Stimulated activated CD4-positive, alpha-beta T cell treated with anti-CD3 and anti-CD28 coated beads, Interleukin-4, amount 100 ng/mL, for 48 hours (primary cell): ENCODE results near the gene HMGA1.
"Not testable (repeated sequence)": the region's sequence is repeated elsewhere in the genome, so short reads cannot be mapped to it uniquely, and the experiment has no call there.

ENCODE experiments used
- DNase-seq, 2 donors: peaks; one replicate each; pipeline ENCODE4 v3.0.0-alpha.2; 2020; ENCODE audit warnings: low read depth in 2 of 2

The HMGA1 gene

DNA sequence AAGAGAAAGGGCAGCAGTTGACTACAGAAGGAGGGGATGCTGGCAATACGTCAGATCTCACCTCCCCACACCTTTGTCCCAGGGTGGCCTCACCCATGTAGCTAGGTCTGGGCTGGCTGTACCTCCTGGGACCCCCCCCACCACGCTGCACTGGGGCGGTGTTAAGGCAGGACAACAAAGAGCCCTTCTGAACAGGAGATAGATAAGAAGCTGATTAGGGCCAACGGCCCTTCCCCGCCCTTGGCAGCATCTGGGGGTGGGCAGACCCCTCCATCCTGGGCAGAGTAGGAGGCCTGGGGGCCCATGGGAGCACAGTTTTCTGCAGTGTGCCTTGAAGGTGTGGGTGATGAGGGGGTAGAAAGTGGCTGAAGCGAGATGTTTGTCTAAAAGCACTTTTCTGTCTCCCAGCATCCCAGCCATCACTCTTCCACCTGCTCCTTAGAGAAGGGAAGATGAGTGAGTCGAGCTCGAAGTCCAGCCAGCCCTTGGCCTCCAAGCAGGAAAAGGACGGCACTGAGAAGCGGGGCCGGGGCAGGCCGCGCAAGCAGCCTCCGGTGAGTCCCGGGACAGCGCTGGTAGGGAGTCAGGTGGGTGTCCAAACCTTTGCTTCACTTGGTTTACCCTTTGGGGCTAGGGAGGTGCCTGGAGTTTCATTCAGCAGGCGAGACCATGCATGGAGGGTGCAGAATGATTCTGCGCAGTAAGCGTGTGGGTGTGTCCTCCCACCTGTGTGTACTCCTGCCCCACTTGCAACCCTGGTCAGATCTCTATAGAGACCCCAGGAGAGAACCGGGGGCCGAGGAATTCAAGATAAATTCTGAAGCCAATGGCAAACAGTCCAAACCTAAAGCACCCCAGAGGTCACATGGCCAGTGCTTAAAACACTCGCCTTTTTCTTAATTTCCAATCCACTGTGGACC lies 3.9 kb downstream of the HMGA1 start:
- DNase-seq: no peak

DNA sequence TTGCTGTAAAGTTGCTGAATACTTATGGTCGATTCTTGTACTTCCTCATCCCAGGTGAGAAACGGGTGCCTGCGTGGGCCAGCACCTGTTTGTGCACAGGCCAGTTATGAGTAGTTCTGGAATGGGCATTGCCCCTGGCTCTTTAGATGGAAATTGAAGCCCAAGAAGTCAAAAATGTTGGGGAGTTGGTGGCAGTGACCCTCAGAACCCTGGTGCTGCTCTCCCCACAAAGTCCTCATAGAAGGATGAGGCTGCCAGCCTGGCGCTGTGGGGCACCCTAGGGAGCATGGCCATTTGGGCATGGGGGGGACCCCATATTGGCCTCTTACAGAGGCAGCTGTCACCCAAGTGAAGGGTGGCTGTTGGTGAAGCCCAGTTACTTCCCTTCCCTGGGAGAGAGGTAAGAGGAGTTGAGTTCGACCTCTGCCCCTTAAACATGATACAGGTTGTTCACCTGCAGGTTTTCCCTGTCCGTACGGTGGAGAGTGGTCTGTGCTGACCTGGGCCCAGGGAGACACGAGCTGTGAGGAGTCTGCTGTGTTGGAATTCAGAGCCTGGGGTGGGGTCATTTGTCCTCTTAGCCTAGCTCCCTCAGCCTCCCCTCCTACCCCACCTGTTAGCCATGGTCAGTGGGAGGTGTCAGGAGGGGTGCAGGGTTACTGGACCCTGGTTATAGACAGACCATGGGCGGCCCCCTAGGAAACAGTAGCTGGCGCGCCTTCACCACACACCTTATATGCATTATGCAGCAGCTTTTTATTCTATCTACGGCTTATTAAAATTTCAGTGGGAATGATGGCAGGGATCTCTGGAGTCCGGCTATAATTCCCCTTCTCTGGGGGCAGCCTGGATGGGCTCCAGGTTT lies 4.9 kb downstream of the HMGA1 start:
- DNase-seq: no peak

DNA sequence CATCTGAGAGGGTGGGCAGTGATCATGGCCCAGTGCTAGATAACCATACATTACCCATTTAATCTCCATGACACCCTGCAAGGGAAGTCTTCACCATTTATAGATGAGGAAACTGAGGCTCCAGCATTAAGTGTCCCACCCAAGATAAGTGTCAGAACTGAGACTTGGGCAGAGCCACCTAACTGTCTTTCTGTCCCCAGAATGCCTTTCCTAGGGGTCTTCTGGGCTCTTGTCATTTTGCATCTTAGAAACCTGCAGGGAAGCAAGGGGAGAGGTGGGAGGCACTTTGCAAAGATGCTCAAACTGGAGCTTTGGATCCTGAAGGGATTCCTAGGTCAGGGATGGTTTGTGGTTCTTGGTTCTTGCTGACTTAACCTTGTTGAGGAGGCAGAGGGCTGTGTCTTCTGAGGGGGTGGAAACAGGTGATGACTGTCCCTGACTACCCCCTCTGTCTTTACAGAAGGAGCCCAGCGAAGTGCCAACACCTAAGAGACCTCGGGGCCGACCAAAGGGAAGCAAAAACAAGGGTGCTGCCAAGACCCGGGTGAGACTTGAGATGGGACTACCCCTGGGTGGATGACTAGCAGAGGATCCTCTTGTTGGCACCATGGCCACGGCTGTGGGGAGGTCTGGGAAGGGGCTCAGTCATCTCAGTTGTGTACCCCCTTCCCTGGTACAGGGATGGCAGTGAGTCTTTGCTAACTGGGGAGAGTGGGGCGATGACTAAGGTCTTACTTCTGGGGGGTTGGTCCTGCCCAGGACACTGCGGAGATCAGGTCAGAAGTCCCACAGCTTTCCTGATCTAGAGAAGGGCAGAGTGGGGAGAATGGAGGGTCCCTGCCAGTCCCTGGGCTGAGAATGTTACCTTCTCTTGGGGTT lies 5.8 kb downstream of the HMGA1 start:
- DNase-seq: no peak

DNA sequence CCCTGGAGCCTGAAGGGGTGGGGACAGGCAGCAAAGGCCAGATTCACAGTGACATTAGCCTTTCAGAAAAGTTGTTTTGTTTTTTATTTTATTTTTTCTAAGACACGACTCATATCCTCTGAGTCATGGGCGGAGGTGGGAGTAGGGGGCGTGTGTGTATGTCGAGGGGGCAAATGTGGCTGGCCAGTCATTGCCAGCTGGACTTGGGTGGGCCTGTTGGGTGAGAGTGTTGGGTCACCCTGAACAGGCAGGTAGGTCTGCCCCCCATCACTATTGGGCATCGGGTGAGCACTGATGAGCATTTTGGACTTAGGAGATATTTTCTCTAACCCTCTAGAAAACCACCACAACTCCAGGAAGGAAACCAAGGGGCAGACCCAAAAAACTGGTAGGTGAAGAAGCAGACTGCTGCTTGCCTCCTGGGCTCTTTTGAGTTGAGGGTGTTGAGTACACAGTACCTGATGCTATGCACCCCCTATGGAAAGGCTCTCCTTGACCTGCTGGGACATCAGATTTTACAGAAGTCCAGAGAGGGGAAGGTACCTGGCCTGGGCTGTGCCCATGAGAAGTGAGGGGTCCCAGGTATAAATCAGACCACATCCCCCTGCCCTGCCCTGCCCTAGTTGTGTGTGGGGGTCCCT lies 6.6 kb downstream of the HMGA1 start:
- DNase-seq: no peak

DNA sequence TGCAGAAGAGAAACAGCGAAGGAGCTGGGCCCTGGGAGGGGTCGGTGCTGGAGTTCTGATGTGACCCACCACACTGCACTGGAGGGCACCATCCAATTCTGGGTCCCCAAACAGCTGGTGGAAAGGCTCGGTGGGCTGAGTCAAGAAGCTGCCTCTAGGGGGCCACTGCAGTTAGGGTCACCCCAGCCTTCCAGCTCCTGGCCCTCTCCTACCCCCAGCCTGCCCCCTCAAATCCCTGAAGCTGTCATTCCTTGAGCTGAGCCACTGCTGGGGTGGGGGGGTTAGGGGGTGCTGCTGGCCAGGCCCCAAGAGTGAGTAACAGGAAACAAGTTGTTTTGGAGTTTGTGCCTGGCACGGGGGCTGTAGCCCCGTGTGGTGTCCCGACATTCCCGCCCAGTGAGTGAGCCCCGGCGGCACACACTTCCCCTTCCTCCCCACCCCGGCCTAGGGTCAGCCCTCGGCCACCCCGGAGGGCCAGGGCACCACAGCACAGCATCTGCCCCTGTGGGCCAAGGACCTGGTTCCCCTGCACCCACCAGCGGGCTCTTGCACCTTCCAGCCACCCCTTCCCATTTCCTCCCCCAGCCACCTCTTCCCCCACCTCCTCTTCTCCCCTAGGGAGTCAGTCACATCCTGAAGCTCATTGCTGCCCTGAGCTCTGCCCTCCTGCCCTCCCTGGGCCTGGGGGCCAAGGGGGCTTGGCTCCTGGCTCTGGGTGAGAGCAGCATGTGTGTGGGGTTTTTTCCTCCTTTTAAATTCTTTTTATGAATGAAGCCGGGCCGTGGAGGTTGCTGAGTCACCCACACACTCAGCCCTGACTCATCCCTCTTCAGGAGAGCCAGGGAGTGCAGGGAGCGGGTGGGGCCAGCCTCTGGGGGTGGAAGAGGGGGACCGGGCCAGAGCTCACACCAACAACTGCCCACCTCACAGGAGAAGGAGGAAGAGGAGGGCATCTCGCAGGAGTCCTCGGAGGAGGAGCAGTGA lies 7.5 kb downstream of the HMGA1 start:
- peak; percentile 50 to 61 for DNase-seq

DNA sequence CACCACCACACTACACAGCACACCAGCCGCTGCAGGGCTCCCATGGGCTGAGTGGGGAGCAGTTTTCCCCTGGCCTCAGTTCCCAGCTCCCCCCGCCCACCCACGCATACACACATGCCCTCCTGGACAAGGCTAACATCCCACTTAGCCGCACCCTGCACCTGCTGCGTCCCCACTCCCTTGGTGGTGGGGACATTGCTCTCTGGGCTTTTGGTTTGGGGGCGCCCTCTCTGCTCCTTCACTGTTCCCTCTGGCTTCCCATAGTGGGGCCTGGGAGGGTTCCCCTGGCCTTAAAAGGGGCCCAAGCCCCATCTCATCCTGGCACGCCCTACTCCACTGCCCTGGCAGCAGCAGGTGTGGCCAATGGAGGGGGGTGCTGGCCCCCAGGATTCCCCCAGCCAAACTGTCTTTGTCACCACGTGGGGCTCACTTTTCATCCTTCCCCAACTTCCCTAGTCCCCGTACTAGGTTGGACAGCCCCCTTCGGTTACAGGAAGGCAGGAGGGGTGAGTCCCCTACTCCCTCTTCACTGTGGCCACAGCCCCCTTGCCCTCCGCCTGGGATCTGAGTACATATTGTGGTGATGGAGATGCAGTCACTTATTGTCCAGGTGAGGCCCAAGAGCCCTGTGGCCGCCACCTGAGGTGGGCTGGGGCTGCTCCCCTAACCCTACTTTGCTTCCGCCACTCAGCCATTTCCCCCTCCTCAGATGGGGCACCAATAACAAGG lies 8.5 kb downstream of the HMGA1 start:
- DNase-seq: not testable (repeated sequence)

DNA sequence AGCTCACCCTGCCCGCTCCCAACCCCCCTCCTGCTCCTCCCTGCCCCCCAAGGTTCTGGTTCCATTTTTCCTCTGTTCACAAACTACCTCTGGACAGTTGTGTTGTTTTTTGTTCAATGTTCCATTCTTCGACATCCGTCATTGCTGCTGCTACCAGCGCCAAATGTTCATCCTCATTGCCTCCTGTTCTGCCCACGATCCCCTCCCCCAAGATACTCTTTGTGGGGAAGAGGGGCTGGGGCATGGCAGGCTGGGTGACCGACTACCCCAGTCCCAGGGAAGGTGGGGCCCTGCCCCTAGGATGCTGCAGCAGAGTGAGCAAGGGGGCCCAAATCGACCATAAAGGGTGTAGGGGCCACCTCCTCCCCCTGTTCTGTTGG lies 9.1 kb downstream of the HMGA1 start:
- DNase-seq: not testable (repeated sequence)

DNA sequence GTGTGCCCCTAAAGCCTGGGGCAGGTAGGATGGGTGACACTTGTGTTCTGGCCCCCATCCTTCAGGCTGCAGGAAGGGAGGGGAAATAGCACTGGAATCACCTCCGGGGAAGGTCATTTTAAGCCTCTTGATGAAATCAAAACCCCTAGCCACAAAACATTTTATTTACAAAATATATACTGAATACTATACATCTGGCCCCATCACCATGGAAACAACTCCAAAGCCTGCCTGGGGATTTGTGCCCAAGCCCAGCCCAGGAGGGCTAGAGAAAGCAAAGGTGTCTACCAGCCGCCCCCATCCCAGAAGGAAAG lies 9.5 kb downstream of the HMGA1 start:
- DNase-seq: no peak

DNA sequence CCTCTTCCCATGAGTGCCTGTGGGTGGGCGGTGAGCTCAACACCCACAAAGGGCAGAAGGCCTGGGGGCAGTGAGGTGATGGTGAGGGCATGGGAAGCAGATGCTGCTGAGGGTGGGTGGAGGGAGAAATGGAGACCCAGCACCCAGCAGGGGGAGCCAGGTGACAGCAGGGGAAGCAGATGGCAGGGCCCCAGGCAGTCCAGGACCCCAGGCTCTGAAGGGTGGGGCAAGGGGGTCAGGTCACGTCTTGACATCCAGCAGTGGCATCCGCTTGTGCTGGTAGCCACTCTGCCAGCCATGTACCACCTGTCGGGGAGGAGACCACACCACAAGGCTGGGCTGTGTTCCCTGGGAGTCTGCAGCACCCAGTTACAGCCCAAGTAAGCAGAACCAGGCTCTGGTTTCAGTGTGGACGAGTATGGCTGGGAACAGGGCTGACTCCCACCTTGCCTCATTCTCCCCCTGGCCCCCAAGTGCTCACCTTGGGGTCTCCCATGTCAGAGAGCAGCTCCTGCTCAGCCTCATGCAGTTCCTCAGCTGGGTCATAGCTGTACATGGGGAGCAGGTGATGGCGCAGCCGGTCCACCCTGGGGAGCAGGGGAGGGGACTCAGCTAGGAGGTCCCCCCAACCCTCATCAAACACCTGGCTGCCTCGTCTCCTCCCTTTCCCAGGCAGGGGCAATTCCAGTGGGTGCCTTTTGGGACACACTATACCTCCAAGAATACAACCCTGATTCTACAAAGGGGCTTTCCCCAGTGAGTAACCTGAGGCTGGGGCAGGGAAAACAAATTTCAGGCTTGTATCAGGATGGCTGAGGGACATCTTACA lies 10.1 kb downstream of the HMGA1 start:
- DNase-seq: peak in 1 of 2 donors; percentile 52

DNA sequence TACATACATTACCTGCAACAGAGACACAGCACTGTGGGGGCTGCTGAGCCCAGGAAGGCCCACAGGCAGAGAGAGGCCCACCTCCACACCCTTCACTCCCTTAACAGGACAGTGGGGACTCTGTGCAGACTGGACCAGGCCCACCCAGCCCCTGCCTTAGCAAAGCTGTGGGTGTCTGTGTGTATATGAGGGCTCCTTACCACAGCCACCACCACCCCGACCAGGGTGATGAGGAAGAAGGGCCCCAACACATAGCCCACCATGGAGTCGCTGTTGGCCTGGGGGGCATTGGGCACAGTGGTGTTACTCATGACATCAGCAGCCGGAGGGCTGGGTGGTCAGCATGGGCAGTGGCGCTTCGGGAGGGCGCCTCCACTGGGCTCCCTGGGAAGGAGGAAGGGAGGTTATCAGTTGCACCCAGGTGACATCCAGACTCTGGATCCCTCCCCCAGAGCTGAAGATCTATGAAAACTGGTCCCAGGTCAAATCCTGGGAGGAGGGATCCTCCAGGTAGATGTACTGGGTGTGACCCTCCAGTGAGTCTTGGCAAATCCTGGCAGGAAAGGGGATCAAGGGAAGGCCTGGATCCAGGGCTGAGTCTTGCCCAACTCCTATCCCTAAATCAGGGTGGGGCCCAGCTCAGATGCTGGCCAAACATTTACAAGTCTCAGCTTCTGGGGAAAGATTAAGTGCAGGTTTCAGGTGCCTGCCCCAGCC lies 11.0 kb downstream of the HMGA1 start:
- no peak for DNase-seq

DNA sequence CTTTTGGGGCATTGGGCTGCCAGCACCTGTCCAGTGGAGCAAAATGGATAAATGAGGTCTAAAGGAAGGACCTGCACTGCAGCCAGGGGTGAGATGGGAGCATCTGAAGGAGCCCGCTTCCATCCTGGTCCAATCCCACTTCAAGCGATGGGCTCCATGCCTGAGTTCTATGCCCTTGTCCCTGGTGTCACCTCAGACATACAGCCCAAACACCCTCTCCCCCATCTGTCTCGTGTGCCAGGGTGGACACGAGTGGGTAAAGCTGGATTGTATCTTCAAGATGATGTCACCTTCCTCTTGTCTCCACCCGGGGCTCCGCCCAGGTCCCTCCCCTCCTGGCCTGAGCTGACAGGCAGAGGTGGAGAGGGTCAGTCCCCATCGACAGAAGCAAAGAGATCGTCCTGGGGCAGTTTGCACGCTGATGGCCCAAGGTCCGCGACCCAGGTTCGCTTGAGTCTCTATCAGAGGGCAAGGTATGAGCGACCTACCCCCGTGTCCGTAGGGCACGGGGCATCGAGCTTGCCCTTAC lies 11.6 kb downstream of the HMGA1 start:
- no peak for DNase-seq

DNA sequence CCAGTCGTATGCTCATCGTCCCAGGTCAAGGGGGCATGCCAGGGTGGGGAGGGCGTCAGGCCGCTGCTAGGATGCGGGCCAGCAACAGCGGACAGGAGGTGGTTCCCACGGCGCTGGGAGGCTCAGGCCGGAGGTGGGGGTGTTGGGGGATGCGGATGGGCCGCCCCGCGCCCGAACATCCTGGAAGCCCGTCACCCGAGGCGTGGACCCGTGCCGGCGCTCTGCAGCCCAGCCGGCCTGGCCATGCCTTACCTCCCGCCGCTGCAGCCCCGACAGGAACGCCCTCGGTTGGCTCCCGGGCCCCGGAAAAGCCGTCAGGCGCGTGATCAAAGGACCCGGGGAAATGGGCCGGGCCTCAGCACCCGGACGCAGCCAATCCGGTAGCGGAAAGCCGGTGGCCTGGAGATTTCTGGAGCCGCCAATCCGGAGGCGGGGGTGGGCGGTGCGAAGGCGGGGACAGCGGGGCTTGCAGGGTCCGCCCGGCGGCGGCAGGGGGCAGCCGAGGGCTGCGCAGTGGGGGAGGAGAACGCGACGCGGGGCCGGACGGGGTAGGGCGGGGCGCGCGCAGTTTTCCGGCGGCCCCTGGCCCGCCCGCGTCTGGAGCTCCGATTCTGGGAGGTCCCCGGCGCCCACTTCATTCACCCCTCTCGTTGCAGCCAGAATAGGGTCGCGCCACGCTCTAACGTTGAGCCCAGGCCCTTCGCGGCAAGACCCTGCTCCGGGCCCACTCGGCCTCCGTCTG lies 12.2 kb downstream of the HMGA1 start, which contains the start of gene SMIM29:
TSS of gene SMIM29 (minus strand) at position 280 of the 742 bp plus-strand sequence. CDS start 1,215 bp downstream, outside the sequence.
- DNase-seq: peak; percentile 95 to 98

DNA sequence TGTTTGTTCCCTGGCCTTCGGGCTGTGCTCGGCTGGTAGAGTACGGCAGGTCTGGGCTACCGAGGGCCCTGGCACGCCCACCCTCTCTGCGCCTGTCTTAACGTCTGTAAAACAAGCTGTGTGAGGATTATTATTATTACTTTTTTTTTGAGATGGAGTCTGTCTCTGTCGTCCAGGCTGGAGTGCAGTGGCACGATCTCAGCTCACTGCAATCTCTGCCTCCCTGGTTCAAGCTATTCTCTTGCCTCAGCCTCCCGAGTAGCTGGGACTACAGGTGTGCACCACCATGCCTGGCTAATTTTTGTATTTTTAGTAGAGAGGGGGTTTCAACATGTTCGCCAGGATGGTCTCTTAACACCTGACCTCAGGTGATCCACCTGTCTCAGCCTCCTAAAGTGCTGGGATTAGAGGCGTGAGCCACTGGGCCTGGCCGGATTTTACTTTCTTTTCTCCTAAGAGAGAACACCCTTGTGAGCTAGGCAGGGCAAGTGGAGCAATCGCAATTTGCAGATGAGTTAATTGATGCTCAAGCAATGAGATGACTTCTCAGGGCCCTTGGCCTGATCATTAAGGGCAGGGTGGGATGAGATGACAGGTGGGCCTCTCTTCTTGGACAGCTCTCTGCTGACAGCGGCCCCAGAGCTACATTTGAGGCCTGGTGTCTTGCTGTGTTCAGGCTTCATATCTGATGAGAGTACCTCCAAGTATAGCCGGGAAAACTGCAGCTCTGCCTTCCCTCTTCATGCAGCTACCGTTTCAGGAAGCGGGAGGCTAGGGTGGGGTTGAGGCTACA lies 13.0 kb downstream of the HMGA1 start:
- no peak for DNase-seq

DNA sequence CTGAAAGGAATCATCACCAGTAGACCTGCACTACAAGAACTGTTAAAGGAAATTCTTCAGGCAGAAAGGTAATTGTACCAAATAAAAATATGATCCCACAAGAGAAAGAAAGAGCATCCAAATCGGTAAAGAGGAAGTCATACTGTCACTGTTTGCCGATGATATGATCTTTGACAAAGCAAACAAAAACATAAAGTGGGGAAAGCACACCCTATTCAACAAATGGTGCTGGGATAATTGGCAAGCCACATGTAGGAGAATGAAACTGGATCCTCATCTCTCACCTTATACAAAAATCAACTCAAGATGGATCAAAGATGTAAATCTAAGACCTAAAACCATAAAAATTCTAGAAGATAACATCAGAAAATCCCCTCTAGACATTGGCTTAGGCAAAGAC lies 15.7 kb downstream of the HMGA1 start:
- not testable (repeated sequence) for DNase-seq

DNA sequence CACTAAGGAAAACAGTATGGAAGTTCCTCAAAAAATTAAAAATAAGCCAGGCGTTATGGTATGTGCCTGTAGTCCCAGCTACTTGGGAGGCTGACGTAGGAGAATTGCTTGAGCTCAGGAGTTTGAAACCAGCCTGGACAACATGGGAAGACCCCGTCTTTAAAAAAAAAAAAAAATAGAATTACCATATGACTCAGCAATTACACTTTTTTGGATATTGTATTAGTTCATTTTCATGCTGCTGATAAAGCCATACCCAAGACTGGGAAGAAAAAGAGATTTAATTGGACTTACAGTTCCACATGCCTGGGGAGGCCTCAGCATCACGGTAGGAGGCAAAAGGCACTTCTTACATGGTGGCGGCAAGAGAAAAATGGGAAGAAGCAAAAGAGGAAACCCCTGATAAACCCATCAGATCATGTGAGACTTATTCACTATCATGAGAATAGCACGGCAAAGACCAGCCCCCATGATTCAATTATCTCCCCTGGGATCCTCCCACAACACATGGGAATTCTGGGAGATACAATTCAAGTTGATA lies 22.9 kb downstream of the HMGA1 start:
- no peak for DNase-seq
